OCI-LY3 (cell line): ENCODE data around the gene EIF2B5.

ENCODE experiments used
- CTCF ChIP-seq: fragments of 200-600, 300-600 bp; sonication (generic); IDR thresholded peaks from 2 replicates; pipeline ENCODE4 v1.5.1; 2014; ENCODE audit warnings: antibody characterized with exemption, low read length, low read depth
- EZH2phosphoT487 ChIP-seq: fragments of 200-600 bp; shearing (Covaris generic); IDR thresholded peaks from 2 replicates; pipeline ENCODE4 v1.6.1; 2018; ENCODE audit warnings: antibody characterized with exemption, mixed run types, low read depth

GRCh38 chr3:184188080-184188479 lies 52.9 kb downstream of the EIF2B5 start:
- no peak for TF ChIP-seq CTCF
- TF ChIP-seq EZH2phosphoT487: no peak
